ENCODE measurements around the gene MIA2. TPM values are rescaled to one million over a fixed set of nuclear protein-coding genes. Genes with fewer than 3 reads are reported as not detected.

MIA2 gene
- total RNA-seq, 1 experiment from 2014 or later: 15.0 TPM

DNA sequence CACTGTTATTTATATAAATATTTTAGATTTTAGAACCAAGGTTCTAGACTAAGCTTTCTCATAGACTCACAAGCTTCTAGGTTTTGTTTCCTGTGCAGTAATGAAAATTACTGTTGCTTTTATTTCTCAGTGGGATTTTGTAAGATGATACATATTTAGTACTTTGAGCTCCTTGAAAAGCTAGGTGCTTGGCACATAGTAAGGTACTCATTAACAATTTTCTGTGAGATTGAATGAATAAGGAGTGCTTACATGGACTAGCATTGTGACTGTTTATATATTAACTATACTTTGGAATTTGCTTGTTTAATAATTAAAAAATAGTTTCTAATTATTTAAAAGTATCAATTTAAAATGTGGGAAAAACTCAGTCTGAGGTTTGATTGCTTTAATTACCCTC, 85.7 kb downstream of the MIA2 start:
- no peak overlapping the region for H3K4me2 ChIP-seq (ENCODE audit: insufficient read depth, insufficient read length, low read length)
- peaks cover 0 to 8% (median 7%) of the 10 kb centered on the region in 3 experiments; a peak in 2 of 7 replicates for H3K36me3 Mint-ChIP-seq (ENCODE audit: insufficient read depth in 1 of 3, low read depth in 3 of 3)
- H3K18ac ChIP-seq (ENCODE audit: insufficient read length, low read depth, low read length): no peak overlapping the region
- H3K27me3 Mint-ChIP-seq (ENCODE audit: low read depth): no peaks in the 10 kb centered on the region
- H3K9ac ChIP-seq (ENCODE audit: extremely low read depth, insufficient read length, low read length): no peak overlapping the region
- H2BK15ac ChIP-seq (ENCODE audit: low read depth, low read length): no peak overlapping the region
- no peak for DNase-seq
- no peak overlapping the region for H2AK5ac ChIP-seq (ENCODE audit: insufficient read length, low read length)
- no peaks in the 10 kb centered on the region for H3K23me2 ChIP-seq (ENCODE audit: insufficient read length, low read depth, low read length, poor library complexity, severe bottlenecking)
- no peaks in the 10 kb centered on the region for H3K4me1 ChIP-seq (ENCODE audit: insufficient read depth, low read length)
- H3K14ac ChIP-seq (ENCODE audit: insufficient read depth, low read length): no peak overlapping the region
- no peaks in the 10 kb centered on the region for H3K27me3 ChIP-seq (ENCODE audit: insufficient read depth, low read length)
- H3K4ac ChIP-seq (ENCODE audit: low read depth, low read length): no peak overlapping the region
- H3K79me2 ChIP-seq (ENCODE audit: insufficient read depth, low read length): no peaks in the 10 kb centered on the region
- no peak overlapping the region for H4K91ac ChIP-seq (ENCODE audit: insufficient read length, low read depth, low read length)
- H3K56ac ChIP-seq (ENCODE audit: insufficient read length, low read depth, low read length): no peak overlapping the region
- no peak overlapping the region for H3T11ph ChIP-seq (ENCODE audit: low read length)
- H3K27ac Mint-ChIP-seq: no peak overlapping the region
- no peaks in the 10 kb centered on the region for H3K79me1 ChIP-seq (ENCODE audit: insufficient read depth, low read depth, low read length, poor library complexity, severe bottlenecking)
- H3K23ac ChIP-seq (ENCODE audit: insufficient read length, low read depth, low read length): no peak overlapping the region
- H3K4me1 Mint-ChIP-seq: peaks cover 0 to 4% of the 10 kb centered on the region in 2 experiments; a peak in 1 of 4 replicates
- H4K20me1 ChIP-seq (ENCODE audit: control insufficient read depth, insufficient read depth, insufficient read length): no peaks in the 10 kb centered on the region
- no peak overlapping the region for H2BK12ac ChIP-seq (ENCODE audit: insufficient read length, low read depth, low read length)
- H3K9me3 Mint-ChIP-seq: no peaks in the 10 kb centered on the region
- no peak overlapping the region for H4K8ac ChIP-seq (replicated peaks; ENCODE audit: insufficient read length, low read depth, low read length)
- no peaks in the 10 kb centered on the region for H3K9me3 ChIP-seq (ENCODE audit: control insufficient read depth, low read depth, low read length)
- TF ChIP-seq, protein P1, sequence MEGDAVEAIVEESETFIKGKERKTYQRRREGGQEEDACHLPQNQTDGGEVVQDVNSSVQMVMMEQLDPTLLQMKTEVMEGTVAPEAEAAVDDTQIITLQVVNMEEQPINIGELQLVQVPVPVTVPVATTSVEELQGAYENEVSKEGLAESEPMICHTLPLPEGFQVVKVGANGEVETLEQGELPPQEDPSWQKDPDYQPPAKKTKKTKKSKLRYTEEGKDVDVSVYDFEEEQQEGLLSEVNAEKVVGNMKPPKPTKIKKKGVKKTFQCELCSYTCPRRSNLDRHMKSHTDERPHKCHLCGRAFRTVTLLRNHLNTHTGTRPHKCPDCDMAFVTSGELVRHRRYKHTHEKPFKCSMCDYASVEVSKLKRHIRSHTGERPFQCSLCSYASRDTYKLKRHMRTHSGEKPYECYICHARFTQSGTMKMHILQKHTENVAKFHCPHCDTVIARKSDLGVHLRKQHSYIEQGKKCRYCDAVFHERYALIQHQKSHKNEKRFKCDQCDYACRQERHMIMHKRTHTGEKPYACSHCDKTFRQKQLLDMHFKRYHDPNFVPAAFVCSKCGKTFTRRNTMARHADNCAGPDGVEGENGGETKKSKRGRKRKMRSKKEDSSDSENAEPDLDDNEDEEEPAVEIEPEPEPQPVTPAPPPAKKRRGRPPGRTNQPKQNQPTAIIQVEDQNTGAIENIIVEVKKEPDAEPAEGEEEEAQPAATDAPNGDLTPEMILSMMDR (conservative IDR thresholded peaks at IDR 0.05): no peak
- no peak overlapping the region for H2BK20ac ChIP-seq (ENCODE audit: low read depth, low read length, poor library complexity, severe bottlenecking)
- no peak overlapping the region for H2BK5ac ChIP-seq (ENCODE audit: insufficient read length, low read length)
- H2AFZ ChIP-seq (ENCODE audit: low read length): no peak overlapping the region
- H2BK120ac ChIP-seq (ENCODE audit: low read depth, low read length, poor library complexity, severe bottlenecking): no peak overlapping the region
- no peak overlapping the region for H3K4me3 Mint-ChIP-seq
- no peak overlapping the region for H4K5ac ChIP-seq (ENCODE audit: insufficient read length, low read depth, low read length)
- H3K27ac ChIP-seq (ENCODE audit: insufficient read length, low read depth, low read length): no peak overlapping the region
